GM06990 (cell line): Measurements from ENCODE around the gene EN2.

Source experiments
- DNase-seq: peaks from one replicate; pipeline ENCODE4 v3.0.0-alpha.2; 2011; ENCODE audit not compliant: insufficient read length; ENCODE audit errors: extremely low read depth
- H3K27me3 ChIP-seq: replicated peaks from 2 replicates; pipeline ENCODE4 v1.6.0; 2011; ENCODE audit warnings: low read length; ENCODE audit not compliant: control insufficient read depth, insufficient read depth
- H3K36me3 ChIP-seq: 2 replicates; pipeline ENCODE4 v1.5.1; 2011; ENCODE audit warnings: low read length; ENCODE audit not compliant: control insufficient read depth, insufficient read depth
- H3K4me3 ChIP-seq: replicated peaks from 2 replicates; pipeline ENCODE4 v1.5.1; 2011; ENCODE audit warnings: low read depth, mild to moderate bottlenecking, control low read depth, low read length
- TF ChIP-seq, protein P1 (sequence below): IDR thresholded peaks from 2 replicates; pipeline ENCODE4 v1.5.1; 2011; ENCODE audit warnings: low read length, control low read depth, mild to moderate bottlenecking, inconsistent platforms; ENCODE audit not compliant: insufficient read depth, poor library complexity, severe bottlenecking

EN2 gene

DNA sequence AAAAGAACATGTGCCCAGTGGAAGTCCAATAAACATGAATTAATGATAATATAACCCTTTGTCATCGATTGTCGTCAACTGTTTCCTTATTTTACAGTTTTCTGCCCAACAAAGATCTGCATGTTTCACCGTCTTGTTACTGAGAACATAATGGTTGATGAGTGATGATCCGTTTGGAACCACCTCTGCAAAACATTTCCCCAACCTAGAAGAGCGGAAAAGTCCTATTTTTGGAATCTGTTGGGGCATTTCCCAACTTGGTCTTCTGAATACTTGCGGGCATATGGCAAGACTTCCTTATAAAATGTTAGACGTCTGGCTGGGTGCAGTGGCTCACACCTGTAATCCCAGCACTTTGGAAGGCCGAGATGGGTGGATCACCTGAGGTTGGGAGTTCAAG lies 56.4 kb downstream of the EN2 start:
- H3K36me3 ChIP-seq = no peaks in the 10 kb centered on the region
- TF ChIP-seq, protein P1, sequence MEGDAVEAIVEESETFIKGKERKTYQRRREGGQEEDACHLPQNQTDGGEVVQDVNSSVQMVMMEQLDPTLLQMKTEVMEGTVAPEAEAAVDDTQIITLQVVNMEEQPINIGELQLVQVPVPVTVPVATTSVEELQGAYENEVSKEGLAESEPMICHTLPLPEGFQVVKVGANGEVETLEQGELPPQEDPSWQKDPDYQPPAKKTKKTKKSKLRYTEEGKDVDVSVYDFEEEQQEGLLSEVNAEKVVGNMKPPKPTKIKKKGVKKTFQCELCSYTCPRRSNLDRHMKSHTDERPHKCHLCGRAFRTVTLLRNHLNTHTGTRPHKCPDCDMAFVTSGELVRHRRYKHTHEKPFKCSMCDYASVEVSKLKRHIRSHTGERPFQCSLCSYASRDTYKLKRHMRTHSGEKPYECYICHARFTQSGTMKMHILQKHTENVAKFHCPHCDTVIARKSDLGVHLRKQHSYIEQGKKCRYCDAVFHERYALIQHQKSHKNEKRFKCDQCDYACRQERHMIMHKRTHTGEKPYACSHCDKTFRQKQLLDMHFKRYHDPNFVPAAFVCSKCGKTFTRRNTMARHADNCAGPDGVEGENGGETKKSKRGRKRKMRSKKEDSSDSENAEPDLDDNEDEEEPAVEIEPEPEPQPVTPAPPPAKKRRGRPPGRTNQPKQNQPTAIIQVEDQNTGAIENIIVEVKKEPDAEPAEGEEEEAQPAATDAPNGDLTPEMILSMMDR = no peak
- DNase-seq = no peak
- no peak overlapping the region for H3K4me3 ChIP-seq
- peaks cover 1% of the 10 kb centered on the region; the same call in 1 of the 2 replicates for H3K27me3 ChIP-seq
